T-helper 22 cell (primary cell): ENCODE results near the gene SLC38A9.
"Not testable (repeated sequence)": the region's sequence is repeated elsewhere in the genome, so short reads cannot be mapped to it uniquely, and the experiment has no call there.

Experiments used
- DNase-seq: peaks from one replicate; pipeline ENCODE4 v3.0.0-alpha.2; 2020; ENCODE audit warnings: low read depth

SLC38A9 gene

DNA sequence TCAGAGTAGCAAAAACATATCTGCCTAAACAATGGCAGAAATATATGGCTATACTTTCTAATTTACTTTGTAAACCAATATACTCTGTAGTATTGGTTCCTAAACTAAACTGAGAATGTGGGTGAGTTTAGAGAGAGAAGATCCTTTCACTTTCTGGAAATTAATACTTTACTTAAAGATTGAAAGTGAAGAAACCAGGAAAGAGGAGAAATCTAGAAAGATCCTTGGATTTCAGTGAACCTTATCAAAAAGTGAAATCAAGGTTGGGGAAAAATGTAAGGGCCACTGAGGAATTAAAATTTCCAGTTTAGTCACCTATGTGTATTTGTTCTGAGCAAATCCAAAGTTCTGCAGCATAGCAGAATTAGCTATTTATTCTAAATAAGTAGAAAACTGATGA is 5.9 kb downstream of the SLC38A9 start:
- DNase-seq: no peak

- no peak for DNase-seq
Measured at GRCh38 chr5:55702598-55703345, 9.4 kb downstream of the SLC38A9 start.

GRCh38 chr5:55701462-55702103 is 10.5 kb downstream of the SLC38A9 start:
- no peak for DNase-seq

- DNase-seq: no peak
Measured at GRCh38 chr5:55700745-55701144, 11.4 kb downstream of the SLC38A9 start.

DNA sequence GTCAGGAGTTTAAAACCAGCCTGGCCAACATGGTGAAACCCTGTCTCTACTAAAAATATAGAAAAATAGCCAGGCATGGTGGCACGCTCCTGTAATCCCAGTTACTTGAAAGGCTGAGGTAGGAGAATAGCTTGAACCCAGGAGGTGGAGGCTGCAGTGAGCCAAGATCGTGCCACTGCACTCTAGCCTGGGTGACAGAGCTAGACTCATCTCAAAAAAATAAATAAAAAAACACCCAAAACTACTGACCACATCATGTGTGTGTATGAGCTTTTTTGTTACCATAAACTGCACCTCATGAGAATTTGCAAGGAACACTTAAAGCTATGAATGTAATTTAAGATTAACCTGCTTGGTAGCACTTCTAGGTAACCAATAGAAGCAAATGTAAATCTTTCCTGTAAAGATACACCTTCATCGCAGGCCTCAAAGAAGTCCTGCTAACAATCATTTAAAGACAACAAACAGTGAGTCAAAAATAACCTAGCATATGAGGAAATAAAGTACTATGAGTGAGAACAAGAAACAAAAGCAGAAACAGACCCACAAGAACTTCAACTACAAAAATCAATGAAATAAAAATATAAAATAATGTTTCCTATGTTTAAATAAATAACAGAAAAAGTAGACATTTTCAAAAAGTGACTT is 13.0 kb downstream of the SLC38A9 start:
- no peak for DNase-seq

- not testable (repeated sequence) for DNase-seq
Measured at GRCh38 chr5:55696704-55697103, 15.4 kb downstream of the SLC38A9 start.

DNA sequence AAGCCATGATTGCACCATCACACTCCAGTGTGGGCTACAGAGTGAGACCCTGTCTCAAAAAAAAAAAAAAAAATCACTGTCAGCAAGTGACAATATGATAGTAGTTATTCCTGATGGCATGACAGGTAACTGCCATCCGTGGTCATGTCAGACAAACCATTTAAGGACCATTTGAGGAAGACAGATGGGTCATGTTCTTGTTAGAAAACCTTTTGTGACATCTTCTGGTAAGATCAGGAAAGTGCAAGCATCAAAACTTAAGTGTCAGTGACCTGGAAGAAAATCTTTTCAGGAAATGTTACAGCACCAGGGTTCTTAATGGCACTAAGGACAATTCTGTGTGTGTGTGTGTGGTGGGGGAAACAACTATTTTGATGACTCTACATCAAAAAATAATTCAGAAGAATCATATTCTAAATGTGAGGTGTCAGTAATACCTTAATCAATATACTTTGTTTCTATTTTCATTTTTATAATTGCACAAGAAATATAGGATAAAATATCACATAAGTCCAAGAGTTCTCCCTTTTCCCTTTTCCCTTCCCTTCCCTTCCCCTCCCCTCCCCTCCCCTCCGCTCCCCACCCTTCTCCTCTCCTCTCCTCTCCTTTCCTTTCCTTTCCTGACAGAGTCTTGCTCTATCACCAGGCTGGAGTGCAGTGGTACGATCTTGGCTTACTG is 17.8 kb downstream of the SLC38A9 start:
- DNase-seq: no peak

- no peak for DNase-seq
Measured at GRCh38 chr5:55692509-55692908, 19.6 kb downstream of the SLC38A9 start.

- no peak for DNase-seq
Measured at GRCh38 chr5:55692106-55692417, 20.1 kb downstream of the SLC38A9 start.

- no peak for DNase-seq
Measured at GRCh38 chr5:55691265-55692105, 20.6 kb downstream of the SLC38A9 start.

GRCh38 chr5:55682071-55682470 is 30.1 kb downstream of the SLC38A9 start:
- no peak for DNase-seq

GRCh38 chr5:55681301-55681700 is 30.8 kb downstream of the SLC38A9 start:
- no peak for DNase-seq

GRCh38 chr5:55680353-55680752 is 31.8 kb downstream of the SLC38A9 start:
- no peak for DNase-seq

- DNase-seq: no peak
Measured at GRCh38 chr5:55679556-55679955, 32.6 kb downstream of the SLC38A9 start.

- no peak for DNase-seq
Measured at GRCh38 chr5:55675119-55675518, 37.0 kb downstream of the SLC38A9 start.

- no peak for DNase-seq
Measured at GRCh38 chr5:55674340-55674739, 37.8 kb downstream of the SLC38A9 start.

DNA sequence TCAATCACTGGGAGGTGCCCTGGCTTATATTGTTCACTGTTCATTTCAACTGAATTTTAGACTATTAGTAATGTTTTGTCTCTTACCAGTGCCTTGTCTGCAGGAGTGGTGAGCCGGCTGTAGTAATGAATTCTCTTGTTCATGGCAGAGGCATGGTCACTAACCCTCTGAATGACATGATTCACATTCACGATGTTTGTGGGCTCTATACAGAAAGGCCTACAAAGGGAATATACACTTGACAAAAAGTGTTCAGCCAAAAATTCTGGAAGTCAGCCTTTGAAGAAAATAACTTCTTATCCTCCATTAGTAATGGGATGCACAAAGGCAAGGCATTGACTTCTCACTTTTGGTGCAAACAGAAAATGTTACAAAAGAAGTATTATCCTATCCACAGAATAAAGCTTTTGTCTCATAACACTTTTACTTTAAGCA is 39.6 kb downstream of the SLC38A9 start:
- no peak for DNase-seq

DNA sequence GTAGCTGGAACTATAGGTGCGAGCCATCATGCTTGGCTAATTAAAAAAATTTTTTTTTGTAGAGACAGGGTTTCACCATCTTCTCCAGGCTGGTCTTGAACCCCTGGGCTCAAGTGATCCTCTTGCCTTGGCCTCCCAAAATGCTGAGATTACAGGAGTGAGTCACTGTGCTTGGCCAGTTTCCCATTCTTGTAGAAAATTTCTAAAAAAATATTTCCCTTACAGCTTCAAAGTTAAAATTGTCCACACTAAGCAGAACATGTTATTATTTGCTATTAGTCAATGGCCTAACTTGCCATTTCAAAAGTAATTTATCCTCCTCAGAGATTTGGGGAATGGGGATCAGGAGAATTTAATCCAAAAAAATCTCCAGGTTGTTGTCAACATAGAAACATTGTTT is 40.1 kb downstream of the SLC38A9 start:
- no peak for DNase-seq

DNA sequence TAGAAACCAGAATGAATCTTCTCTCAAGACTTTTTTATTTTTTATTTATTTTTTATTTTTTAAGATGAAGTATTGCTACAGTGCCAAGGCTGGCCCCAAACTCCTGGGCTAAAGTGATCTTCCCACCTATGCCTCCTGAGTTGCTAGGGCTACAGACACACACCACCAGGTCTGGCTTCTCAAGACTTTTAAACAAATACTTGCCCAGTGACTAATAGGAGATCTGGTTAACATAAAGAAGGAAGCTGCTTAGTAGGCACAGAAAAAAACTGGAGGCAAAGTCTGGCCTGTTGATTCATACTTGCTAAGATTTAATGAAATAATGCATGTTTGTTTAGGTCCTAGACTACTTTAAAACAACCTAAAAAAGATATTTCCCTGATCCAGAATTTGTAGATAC is 43.8 kb downstream of the SLC38A9 start:
- DNase-seq: no peak

- DNase-seq: no peak
Measured at GRCh38 chr5:55667938-55668337, 44.2 kb downstream of the SLC38A9 start.

DNA sequence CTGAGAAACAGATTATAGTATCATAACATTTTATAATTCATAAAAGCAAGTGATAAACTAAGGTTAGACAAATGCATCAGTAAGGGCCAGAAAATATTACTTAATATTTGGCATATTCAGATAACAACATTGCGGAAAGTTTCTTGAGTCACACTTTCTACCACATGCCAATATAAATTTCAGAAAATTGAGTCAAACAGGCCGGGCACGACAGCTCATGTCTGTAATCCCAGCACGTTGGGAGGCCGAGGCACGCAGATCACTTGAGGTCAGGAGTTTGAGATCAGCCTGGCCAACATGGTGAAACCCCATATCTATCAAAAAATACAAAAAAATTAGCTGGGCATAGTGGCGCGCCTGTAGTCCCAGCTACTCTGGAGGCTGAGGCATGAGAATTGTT is 47.1 kb downstream of the SLC38A9 start:
- DNase-seq: no peak

GRCh38 chr5:55657443-55657842 is 54.7 kb downstream of the SLC38A9 start:
- DNase-seq: no peak
